Hepatocyte (in vitro differentiated cells): ENCODE measurements around the gene FLVCR2. TPM values are rescaled to one million over a fixed set of nuclear protein-coding genes. Genes with fewer than 3 reads are reported as not detected.

Source experiments
- DNase-seq: peaks from one replicate; pipeline ENCODE4 v3.0.0-alpha.2; 2016; ENCODE audit warnings: low spot score
- H2AFZ ChIP-seq: fragments of 200-600 bp; sonication (generic); 2 replicates; pipeline ENCODE4 v1.6.0; 2016; ENCODE audit warnings: antibody characterized with exemption, mild to moderate bottlenecking
- H3K27ac ChIP-seq: fragments of 200-600 bp; sonication (generic); 2 replicates; pipeline ENCODE4 v1.5.1; 2016; ENCODE audit warnings: mild to moderate bottlenecking
- H3K27me3 ChIP-seq: fragments of 200-600 bp; sonication (generic); 2 replicates; pipeline ENCODE4 v1.6.1; 2016
- H3K36me3 ChIP-seq: fragments of 200-600 bp; sonication (generic); replicated peaks from 2 replicates; pipeline ENCODE4 v1.5.1; 2016; ENCODE audit warnings: low read depth; ENCODE audit not compliant: insufficient read depth
- H3K4me1 ChIP-seq: fragments of 200-600 bp; sonication (generic); 2 replicates; pipeline ENCODE4 v1.5.1; 2016; ENCODE audit warnings: mild to moderate bottlenecking, moderate library complexity; ENCODE audit not compliant: insufficient read depth
- H3K4me2 ChIP-seq: fragments of 200-600 bp; sonication (generic); 2 replicates; pipeline ENCODE4 v1.6.0; 2016
- H3K4me3 ChIP-seq: fragments of 200-600 bp; sonication (generic); 2 replicates; pipeline ENCODE4 v1.5.1; 2016; ENCODE audit warnings: mild to moderate bottlenecking
- H3K79me2 ChIP-seq: fragments of 200-600 bp; sonication (generic); 2 replicates; pipeline ENCODE4 v1.6.0; 2017; ENCODE audit warnings: mild to moderate bottlenecking
- H3K9me2 ChIP-seq: fragments of 200-600 bp; sonication (generic); replicated peaks from 2 replicates; pipeline ENCODE4 v1.6.0; 2017; ENCODE audit warnings: mild to moderate bottlenecking; ENCODE audit not compliant: insufficient read depth
- H3K9me3 ChIP-seq: fragments of 200-600 bp; sonication (generic); 2 replicates; pipeline ENCODE4 v1.5.1; 2016; ENCODE audit warnings: low read depth, mild to moderate bottlenecking
- H4K20me1 ChIP-seq: fragments of 200-600 bp; sonication (generic); 2 replicates; pipeline ENCODE4 v1.6.0; 2016; ENCODE audit warnings: mild to moderate bottlenecking; ENCODE audit not compliant: insufficient read depth, poor library complexity, severe bottlenecking
- CTCF ChIP-seq: fragments of 200-600 bp; sonication (generic); IDR thresholded peaks from 2 replicates; pipeline ENCODE4 v1.5.1; 2016; ENCODE audit warnings: antibody characterized with exemption, mild to moderate bottlenecking; ENCODE audit not compliant: poor library complexity
- EZH2 ChIP-seq: fragments of 200-600 bp; sonication (generic); IDR thresholded peaks from 2 replicates; pipeline ENCODE4 v1.6.1; 2016; ENCODE audit warnings: antibody characterized with exemption, mild to moderate bottlenecking, borderline replicate concordance
- EZH2phosphoT487 ChIP-seq: fragments of 200-600 bp; sonication (generic); IDR thresholded peaks from one replicate; pipeline ENCODE4 v1.6.1; 2018; ENCODE audit warnings: antibody characterized with exemption, mild to moderate bottlenecking, low read depth, moderate library complexity; ENCODE audit not compliant: unreplicated experiment, severe bottlenecking
- WGBS: methylation state at CpG from one replicate; pipeline ENCODE4 v1.1.6; 2016; ENCODE audit warnings: low lambda C conversion rate; ENCODE audit errors: missing lambda C conversion rate; 5-methylcytosine and 5-hydroxymethylcytosine counted together
- polyA plus RNA-seq: library from polyadenylated mRNA; unstranded; fragments of >200 nt; fragmentation: Nextera tagmentation; extraction: Ambion mirVana; gene quantifications from 2 replicates; pipeline ENCODE4 v1.2.1, GENCODE V29; 2016
- total RNA-seq: library from RNA; depleted of rRNA; stranded (reverse); fragments of >200 nt; gene quantifications from 2 replicates; pipeline ENCODE4 v1.2.3, GENCODE V29; 2014

The FLVCR2 gene
- total and polyA plus RNA-seq, 2 experiments from 2014 or later = 9.5 to 10.1 TPM

- WGBS = 98% methylated on average over 12 of the region's 12 CpGs
- no peaks in the 10 kb centered on the region for H3K9me2 ChIP-seq
- H4K20me1 ChIP-seq = no peaks in the 10 kb centered on the region
- H3K4me3 ChIP-seq = no peak overlapping the region
- H3K27ac ChIP-seq = no peak overlapping the region
- no peaks in the 10 kb centered on the region for H3K36me3 ChIP-seq
- H3K4me1 ChIP-seq = peaks cover 5% of the 10 kb centered on the region
- DNase-seq = no peak
- H2AFZ ChIP-seq = no peak overlapping the region
- H3K27me3 ChIP-seq = no peaks in the 10 kb centered on the region
- H3K4me2 ChIP-seq = no peak overlapping the region
- no peaks in the 10 kb centered on the region for H3K9me3 ChIP-seq
- peaks cover 4% of the 10 kb centered on the region for H3K79me2 ChIP-seq
- TF ChIP-seq EZH2phosphoT487 (no peak), CTCF (no peak), EZH2 (no peak)
These were observed 29.6 kb downstream of the FLVCR2 start for GRCh38 chr14:75607842-75608640.

GRCh38 chr14:75609116-75609515 is 30.7 kb downstream of the FLVCR2 start:
- TF ChIP-seq CTCF (no peak), EZH2phosphoT487 (no peak), EZH2 (no peak)
- WGBS = 88% methylated on average over 4 of the region's 4 CpGs
- no peaks in the 10 kb centered on the region for H3K9me2 ChIP-seq
- H4K20me1 ChIP-seq = no peaks in the 10 kb centered on the region
- DNase-seq = no peak
- no peak overlapping the region for H3K4me3 ChIP-seq
- H3K27ac ChIP-seq = no peak overlapping the region
- no peaks in the 10 kb centered on the region for H3K9me3 ChIP-seq
- H3K4me2 ChIP-seq = no peak overlapping the region
- H3K27me3 ChIP-seq = no peaks in the 10 kb centered on the region
- no peaks in the 10 kb centered on the region for H3K36me3 ChIP-seq
- peaks cover 4% of the 10 kb centered on the region for H3K79me2 ChIP-seq
- H2AFZ ChIP-seq = no peak overlapping the region
- H3K4me1 ChIP-seq = peaks cover 5% of the 10 kb centered on the region

GRCh38 chr14:75609606-75610475 is 31.4 kb downstream of the FLVCR2 start:
- DNase-seq = no peak
- Histone ChIP-seq H3K36me3 (no peaks in the 10 kb centered on the region), H3K27me3 (no peaks in the 10 kb centered on the region), H4K20me1 (no peaks in the 10 kb centered on the region), H2AFZ (no peak overlapping the region), H3K79me2 (peaks cover 1% of the 10 kb centered on the region), H3K4me1 (peaks cover 5% of the 10 kb centered on the region), H3K4me2 (no peak overlapping the region), H3K9me2 (no peaks in the 10 kb centered on the region), H3K9me3 (no peaks in the 10 kb centered on the region), H3K27ac (no peak overlapping the region), H3K4me3 (no peak overlapping the region)
- TF ChIP-seq EZH2phosphoT487 (no peak), CTCF (no peak), EZH2 (no peak)
- 85% methylated on average over 9 of the region's 9 CpGs for WGBS
